SK-N-DZ (cell line): ENCODE data around the gene AFAP1.

Experiments used
- DNase-seq: peaks from one replicate; pipeline ENCODE4 v3.0.0-alpha.2; 2015; ENCODE audit warnings: low spot score

Gene AFAP1

DNA sequence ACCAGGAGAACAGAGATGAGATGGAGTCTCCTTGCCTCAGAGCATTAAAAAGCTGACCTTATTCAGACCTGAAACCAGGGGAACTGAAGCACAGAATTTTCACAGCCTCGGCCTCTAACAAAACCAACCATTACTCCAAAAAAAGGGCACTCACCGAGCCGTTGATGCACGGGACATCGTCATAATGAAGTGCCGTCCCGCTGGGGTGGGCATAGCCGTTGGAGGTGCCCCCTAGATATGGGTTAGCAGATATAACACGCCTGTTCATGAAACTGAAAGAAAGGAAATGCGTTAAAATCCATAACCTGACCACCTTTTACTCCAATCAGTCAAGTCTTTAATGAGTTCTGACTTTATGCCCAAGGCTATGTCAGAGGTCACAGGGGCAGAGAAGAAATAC is 153.6 kb downstream of the AFAP1 start:
- DNase-seq, result no peak

DNA sequence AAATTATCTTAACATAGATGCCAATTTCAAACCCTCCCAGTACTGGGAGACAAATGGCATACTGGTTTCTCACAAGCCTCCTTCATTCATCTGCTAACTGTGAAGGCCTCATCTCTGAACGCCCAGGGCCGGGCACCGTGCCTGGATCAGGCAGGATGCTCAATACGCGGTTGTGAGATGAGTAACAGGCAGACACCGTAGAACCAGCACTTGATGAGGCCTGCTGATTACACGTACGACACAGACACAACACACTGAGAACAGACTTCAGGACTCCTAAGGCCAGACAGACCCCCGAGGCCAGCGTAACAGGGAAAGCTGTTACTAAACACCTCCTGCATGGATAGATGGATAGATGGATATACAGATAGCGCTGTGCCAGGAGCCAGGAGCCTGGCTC is 154.6 kb downstream of the AFAP1 start:
- DNase-seq, result no peak

DNA sequence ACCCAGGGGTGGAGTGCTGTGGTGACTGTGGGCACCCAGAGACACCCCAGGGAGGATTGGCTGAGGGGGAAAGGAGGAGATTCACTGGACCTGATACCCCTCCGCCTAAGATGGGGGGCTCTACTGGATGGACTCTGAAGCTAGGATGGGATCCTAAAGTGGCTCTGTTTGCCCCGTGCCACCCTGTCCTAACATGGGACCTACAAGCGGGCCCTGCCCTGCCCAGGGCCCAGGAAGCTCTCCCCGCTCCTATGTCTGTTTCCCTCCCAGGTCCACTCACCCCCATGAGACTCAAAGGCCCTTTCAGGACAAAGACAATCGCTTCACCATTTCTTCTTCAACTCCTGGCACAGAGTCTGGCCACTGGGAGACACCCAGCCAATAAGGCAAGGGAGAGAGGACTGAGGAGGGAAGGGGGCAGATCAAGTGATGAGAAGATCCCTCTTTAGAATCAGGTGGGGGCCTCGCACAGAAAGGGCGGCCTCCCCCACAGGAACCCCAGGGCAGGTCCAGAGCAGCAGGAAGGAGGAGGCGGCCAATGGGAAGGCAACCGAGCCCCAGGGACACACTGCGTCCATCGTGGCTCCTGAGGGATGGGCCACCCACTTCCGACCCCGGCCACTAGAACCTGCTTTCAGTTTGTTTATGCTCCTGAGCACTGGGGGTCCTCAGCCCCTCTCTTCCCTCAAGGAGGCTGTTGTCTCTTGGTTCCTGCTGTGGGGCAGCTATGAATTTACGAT is 155.4 kb downstream of the AFAP1 start:
- no peak for DNase-seq

DNA sequence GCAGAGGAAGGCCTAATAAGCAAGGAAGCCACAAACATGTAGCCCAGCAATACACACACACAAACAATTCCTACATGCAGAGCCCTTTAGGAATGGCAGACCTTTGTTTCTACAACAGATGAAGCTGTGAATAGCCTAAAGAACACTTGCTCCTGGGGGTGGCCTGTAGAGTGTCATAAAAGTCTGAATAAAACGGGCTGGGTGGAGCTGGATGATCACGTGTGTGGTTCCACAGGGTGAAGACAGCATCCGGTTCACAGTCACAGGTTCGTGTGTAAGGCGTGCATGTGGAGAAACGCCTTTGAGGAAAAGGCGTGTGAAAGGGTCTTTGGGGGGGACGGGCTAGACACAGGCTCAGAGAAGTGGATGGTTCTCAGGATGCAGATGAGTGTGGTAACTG is 156.1 kb downstream of the AFAP1 start:
- DNase-seq, result no peak

DNA sequence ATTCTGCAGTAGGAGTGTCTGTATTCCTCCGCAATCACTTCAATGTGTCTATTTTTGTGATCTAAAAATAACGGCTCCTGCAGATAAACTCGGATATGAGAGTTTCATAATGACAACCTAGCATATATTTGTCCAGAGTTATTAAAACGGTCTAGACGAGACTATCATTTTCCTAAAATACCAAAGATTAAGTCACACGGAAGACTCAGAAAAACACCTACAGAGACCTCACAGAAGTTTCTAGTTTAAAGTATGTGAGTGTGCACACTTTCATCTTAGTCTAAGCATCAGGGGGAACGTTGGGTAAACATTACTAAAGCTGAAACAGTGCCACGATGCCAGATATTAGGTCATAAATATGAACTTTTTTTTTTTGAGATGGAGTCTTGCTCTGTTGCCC is 156.9 kb downstream of the AFAP1 start:
- no peak for DNase-seq

DNA sequence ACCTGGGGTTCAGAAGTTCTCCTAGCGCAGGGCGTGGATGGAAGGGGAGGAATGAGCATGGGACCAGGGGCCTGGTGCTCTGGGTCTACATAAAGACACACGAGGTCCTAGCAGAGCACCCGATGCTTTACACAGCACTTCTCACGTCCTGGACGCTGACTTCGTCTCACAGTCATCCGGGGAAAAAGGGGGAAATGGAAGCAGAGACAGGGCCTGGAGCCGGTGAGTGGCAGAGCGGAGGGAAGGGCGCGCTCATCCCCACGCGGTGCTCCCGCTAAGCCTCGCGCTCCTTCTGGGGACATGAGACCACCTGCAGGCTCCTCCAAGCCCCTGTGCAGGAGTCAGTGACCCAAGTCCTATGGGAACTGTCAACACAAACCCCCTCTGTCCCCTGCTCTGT is 157.7 kb downstream of the AFAP1 start:
- no peak for DNase-seq

DNA sequence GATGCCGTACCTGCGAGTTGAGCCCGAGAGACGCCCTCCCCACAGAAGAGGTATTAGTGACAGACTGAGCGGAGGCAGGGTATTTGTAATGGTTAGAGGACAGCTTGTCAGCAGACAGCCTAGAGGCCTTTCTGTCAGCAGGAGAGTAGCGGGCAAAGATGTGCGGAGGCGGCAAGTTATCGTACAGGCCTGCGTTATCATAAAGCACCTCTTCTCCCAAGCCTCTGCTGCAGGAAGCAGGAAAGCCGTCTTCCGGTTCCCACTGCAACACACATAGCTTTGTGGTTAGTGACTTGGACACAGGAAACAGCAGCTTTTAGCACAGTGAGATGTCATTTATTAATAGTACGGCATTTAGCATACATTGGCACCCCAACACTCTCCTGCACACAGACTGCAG is 158.3 kb downstream of the AFAP1 start:
- DNase-seq, result no peak

DNA sequence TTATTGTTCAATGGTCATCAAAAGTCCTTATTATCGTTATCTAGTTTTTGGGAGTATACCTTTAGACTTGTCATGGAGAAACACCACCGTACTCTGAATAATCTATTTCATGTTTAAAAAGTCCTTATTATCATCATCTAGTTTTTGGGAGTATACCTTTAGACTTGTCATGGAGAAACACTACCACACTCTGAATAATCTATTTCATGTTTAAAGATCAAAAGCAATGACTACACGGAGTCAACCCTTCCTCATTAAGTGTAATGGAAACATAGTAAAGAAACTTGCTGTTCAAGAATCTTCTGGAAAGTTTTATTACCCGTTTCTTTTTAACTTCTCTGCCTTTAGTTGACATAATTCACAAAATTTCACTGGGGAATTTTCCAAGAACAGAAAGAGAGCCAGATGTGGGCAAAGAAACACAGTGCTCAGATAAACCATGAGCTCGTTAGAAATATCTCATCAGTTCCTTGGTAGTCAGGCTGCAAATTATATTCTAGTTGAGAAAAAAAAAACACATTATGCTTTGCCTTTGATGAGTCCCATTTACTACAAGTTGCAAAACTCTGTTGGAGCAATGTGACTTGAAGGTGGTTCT is 158.8 kb downstream of the AFAP1 start:
- DNase-seq, result no peak

DNA sequence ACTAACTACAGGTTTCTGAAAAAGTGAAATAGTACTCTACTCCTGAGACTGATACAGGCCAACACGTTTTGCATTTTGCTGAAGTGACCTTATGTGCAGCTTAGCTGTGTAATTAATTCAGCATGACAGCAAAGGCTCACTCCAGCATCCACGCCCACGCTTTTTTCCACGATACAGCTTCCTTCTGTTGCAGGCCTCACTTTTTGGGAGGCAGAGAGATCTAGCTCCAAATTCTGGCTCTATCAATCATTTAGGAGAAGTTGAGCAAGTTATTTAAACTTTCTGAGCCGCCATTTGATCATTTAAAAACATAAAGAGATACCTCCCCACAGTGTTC is 160.3 kb downstream of the AFAP1 start:
- no peak for DNase-seq

DNA sequence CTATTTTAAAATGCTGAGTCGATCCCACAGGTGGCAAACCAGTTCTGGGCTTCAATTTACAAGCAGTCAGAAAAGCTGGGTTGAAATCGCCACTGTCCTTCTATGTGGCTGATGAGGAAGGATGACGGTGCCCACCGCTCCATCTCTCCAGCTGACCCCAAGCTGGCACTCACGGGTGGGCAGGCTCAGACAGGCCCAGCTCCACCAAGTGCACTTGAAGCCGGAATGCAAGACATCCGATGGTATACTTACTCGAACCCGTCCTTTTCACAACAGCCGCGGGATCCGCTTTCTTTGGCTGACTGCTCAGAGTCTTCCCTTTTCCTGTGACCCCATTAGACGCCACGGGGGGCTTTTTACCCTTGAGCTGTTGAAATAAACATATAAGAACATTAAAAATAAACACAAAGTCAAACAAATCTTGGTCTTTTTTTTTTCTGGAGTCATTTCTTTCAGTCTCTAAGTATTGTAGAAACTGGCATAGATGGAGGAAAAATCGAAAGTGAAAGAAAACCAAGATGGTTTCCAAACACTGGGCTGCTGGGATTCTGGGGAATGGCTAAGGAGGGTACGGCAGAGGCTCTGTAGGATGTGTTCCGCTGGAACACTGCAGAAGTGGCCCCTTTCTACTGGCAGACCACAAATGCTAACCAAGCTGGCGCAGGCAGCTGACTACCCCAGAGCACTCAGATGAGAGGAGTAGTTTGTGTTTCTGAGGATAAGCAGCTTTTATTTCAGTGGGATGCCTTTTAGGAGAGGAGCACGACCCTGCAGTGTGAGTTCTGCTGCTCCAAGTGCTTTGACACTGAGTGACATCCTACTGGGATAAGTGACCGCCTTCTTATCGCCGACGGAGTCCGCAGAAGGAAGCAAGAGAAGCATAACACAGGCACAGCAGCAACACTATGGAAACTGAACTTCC is 160.9 kb downstream of the AFAP1 start:
- no peak for DNase-seq

DNA sequence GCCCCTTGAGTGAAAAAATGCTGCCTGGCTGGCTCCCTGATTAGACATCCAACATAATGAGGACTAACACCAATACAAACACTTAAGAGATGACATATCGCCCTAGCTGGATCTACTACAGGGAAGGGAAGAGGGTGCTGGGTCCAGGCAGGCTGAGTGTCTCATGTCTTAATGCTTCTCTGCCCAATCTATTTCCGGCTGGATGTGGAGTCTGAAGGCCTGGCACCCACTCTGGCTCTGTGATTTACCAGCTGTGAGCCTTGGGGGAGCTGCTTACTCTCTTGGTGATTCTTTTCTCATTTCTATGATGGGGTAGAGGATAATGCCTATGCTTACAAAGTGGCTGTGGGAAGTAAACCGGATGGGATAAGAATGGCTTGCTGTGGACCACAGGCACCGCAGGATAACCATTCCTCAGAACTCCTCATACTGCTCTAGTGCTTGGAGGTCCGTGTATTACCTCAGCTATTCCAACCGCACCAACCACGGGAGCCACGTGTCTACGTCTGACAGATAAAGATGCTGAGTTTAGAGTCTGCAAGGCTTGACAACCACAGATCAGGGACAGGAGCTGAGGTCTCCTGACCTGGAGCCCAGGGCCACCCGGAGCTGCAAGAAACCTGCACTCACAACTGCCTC is 161.7 kb downstream of the AFAP1 start:
- no peak for DNase-seq

DNA sequence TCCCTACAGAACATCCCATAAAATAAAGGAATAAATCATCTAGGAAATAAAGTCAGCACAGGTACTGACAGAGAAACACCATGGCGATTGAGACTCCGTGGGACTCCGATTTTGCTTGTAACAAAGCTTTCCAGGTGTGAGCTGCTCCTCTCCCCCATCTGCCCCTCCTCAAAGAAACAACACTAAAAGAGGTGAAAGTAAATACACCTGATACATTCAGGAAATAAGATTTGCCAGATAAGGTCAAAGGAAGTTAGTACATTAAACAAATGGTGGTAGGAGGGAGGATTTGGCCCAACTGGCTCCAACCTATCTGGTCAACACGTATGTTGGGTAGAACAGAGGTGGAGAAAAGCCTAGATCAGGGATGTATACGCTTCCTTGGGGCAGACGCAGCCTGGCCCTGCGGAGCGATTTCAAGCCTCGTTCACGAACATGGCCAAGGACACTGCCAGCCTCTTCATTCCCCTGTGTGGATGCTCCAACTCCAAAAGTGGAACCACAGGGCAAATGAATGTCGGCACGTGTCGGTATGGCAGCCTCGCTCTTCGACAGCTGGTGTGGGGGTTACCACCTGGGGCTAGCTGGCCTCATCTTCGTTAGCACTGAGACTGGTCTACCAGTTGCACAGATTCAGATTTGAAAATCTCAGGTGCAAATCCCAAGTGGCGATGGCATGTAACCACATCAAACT is 162.5 kb downstream of the AFAP1 start:
- DNase-seq, result no peak

DNA sequence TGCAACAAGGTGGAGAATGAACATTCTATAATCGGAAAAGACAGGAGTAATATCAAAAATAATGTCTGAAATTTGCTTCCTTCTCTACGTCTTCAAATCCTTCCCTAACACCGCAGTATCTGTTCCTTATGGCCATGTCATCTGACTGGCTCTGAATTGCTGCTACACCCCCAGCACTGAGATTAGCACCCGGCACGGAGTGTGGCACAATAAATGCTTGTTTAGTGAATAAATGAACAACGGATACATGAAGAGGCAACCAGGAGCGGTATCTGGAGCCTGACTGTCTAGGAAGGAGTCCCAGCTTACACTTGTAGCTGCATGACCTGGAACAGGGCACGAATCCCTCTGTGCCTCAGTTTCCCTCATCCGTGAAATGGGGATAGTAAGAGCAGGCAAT is 164.3 kb downstream of the AFAP1 start:
- no peak for DNase-seq

DNA sequence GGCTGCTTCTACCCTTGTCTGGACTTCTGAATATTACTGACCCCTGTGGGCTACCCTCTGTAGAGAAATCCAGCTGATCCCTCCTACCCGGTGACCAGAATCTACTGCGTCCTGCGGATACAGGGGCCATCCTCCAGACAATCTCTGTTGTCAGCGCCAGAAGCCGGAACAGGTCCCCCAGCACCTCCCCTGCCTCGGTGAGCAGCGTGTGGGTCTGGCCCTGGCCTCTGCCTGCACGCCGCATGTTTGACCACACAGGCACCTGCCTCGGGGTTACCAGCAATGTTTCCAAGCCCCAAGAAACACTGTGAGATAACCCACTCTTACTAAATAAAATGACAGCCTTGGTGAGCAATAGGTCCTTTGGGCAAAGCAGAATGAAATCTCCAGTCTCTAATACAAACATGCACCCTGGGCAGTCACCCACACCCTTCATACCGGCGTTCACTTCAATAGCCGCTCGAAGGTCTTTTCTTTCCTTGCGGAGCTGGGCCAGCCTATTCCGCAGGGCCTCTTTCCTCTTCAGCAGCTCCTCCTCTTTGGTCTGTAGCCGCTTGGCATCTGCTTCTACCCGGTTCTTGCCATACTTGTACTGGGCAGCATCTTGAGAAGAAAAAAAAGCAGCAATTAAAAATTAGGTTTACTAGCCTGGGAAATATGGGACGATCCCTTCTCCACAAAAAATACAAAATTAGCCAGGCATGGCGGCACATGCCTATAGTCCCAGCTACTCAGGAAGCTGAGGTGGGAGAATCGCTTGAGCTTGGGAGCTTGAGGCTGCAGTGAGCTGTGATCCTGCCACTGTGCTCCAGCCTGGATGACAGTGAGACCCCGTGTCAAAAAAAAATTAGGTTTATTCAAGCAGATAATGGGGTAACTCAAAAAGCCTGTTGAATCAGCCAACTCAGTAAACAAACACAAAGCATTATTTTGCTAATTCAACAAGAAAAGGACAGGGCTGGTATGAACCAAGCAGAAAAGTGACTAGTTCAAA is 165.1 kb downstream of the AFAP1 start:
- no peak for DNase-seq

DNA sequence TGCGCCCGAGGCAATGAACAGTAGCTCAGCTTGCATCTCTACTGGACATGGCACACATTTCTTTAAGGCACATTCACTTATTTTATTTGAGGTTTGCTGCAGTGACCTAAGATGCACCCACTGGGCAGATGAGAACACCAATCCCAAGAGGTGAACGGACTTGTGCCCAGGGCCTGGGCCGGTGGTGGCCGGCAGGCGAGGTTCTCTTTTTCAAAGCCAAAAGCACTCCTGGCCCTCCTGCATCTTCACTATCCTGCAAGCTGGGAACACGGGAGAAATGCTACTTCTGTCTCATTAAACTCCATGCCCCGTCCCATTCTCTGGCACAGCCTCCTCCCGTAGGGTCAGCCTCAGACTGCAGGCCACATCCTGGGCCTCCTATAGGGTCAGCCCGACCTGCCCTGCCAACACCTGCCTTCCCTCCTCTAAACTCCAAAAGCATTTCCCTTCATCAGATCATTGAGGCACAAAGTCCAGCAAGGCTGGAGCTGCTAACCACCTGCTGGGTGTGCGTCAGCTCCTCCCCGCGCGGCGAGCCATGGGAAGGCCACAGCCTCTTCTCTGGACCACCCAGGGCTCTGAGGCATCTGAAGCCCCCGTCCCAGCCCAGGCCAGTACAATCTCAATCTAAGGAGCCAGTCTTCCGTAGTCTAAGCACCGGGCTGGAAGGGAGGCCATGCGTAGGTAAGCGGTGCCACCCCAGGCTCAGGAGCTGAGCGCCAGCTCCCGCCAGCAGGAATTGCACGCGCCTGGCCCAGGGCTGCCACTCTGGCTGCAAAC is 166.1 kb downstream of the AFAP1 start:
- DNase-seq, result no peak

DNA sequence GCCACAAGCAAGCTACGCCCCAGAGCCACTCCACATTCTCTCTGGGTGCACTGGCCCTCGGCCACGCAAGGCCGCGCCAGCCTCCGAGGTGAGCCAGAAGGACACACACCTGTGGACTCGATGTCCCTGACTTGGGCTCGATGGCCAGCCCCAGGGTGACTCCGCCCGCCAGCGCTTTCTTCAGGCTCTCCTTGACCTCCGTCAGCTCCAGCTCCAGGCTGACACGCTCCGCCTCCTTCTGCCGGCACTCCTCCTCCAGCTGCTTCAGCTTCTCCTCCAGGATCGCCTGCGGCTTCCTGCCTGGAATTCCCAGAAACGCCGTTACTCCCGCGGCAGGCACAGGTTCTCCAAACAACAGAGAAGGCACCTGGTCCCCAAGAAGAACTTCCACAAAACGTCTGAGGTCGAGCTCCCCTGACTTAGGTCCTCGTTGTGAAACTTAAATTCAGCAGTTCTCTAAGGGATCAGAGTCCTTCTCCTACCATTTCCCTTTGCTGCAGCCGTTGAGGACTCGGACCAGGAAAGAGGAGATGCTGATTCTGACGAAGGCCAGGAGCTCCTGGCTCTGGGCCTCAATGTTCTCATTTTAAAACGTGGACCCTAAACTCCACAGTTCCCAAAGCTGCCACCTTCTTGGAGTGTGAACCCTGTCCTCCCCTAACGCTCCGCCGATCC is 166.8 kb downstream of the AFAP1 start:
- DNase-seq, result no peak

DNA sequence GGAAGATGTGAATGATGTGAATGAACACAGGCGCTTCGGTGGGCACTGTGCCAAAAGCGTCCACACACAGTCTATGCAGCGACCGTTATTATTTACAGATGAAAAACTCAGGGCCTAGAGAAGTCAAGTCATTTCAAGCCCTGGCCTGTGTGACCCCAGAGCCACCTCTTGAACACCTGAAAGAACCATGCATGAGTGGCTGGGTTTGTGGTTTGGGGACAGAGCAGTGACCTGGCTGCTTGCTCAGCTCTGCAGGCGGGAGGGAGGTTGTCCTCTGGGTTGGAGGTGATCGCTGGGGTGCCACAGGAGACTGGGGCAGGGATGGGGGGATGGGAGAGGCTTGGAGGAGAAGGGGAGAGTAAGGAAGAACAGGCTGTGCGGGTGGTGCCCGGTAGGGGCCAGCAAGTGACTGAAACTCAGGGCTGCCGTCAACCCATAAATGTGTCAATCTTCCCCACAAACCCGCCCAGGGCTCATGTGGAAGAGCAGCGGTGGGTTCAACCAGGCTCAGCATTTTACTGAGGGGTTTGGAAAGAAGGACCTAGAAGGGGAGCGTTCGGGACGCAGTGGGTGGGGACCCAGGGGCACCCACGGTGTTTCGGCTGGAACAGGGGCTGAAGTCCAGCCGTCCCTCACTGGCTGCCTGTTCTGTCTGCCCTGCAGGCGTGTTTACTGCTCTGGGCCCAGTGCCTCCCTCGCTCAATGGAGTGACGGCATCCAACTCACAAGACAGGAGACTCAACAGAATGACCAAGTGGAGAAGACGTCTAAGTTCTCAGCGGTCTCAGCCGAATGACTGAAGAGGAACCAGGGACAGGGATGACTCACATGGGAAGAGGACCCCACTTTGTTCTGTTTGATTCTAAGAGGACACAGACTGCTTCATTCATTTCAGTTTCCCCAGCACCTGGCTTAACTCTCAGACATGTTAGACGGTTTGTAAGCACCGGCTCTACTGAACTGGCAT is 167.8 kb downstream of the AFAP1 start:
- DNase-seq, result no peak

DNA sequence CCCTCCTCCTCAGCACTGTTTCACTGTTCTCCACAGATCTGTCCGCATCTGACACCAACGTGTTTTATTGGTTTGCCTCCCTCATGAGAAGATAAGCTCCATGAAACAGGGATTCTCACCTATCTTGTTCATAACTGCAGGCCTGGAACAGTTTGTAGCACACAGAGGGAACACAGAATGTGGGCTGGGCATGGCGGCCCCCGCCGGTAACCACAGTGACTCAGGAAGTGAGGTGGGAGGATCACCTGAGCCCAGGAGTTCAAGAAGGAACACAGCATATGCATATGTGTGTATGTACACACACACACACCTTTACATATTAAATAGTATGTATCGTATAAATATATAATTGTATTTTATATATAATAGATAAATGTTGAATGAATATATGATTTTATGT is 168.6 kb downstream of the AFAP1 start:
- no peak for DNase-seq
